OCI-LY3 (cell line): Measurements from ENCODE around the gene DOK4.

Experiments
- H2AFZ ChIP-seq: fragments of 200-600, 300-600 bp; shearing (Covaris generic); 2 replicates; pipeline ENCODE4 v1.6.0; 2014; ENCODE audit warnings: antibody characterized with exemption, low read depth, low read length
- H3K27ac ChIP-seq: fragments of 200-600, 300-600 bp; sonication (generic); 2 replicates; pipeline ENCODE4 v1.5.1; 2014; ENCODE audit warnings: mild to moderate bottlenecking, low read length, moderate library complexity, mixed read lengths
- H3K27me3 ChIP-seq: fragments of 200-600, 300-600 bp; sonication (generic); 2 replicates; pipeline ENCODE4 v1.6.1; 2014; ENCODE audit warnings: low read depth, low read length, mixed read lengths
- H3K36me3 ChIP-seq: fragments of 200-600, 300-600 bp; sonication (generic); replicated peaks from 2 replicates; pipeline ENCODE3; 2014; ENCODE audit warnings: low read depth, low read length, mixed read lengths
- H3K4me1 ChIP-seq: fragments of 300-600, 200-600 bp; sonication (generic); 2 replicates; pipeline ENCODE4 v1.6.1; 2014; ENCODE audit warnings: low read length, mixed read lengths
- H3K4me2 ChIP-seq: fragments of 200-600, 300-600 bp; sonication (generic); 2 replicates; pipeline ENCODE4 v1.6.1; 2014; ENCODE audit warnings: low read length, mixed read lengths
- H3K4me3 ChIP-seq: fragments of 300-600, 200-600 bp; sonication (generic); 2 replicates; pipeline ENCODE4 v1.5.1; 2014; ENCODE audit warnings: antibody characterized with exemption, mild to moderate bottlenecking, low read length, moderate library complexity
- H3K79me2 ChIP-seq: fragments of 300-600, 200-600 bp; shearing (Covaris generic); 2 replicates; pipeline ENCODE4 v1.6.1; 2014; ENCODE audit warnings: mild to moderate bottlenecking, low read length, mixed read lengths
- H3K9ac ChIP-seq: fragments of 300-600, 200-600 bp; shearing (Covaris generic); 2 replicates; pipeline ENCODE4 v1.6.0; 2014; ENCODE audit warnings: mild to moderate bottlenecking, low read length, moderate library complexity
- H3K9me3 ChIP-seq: fragments of 200-600, 300-600 bp; shearing (Covaris generic); 2 replicates; pipeline ENCODE4 v1.6.1; 2014; ENCODE audit warnings: low read length, mixed read lengths; ENCODE audit not compliant: insufficient read depth
- H4K20me1 ChIP-seq: fragments of 200-600, 300-600 bp; sonication (generic); 2 replicates; pipeline ENCODE4 v1.6.1; 2016; ENCODE audit warnings: low read length, mixed read lengths; ENCODE audit not compliant: insufficient read depth
- CTCF ChIP-seq: fragments of 200-600, 300-600 bp; sonication (generic); IDR thresholded peaks from 2 replicates; pipeline ENCODE4 v1.5.1; 2014; ENCODE audit warnings: antibody characterized with exemption, low read length, low read depth
- EZH2phosphoT487 ChIP-seq: fragments of 200-600 bp; shearing (Covaris generic); IDR thresholded peaks from 2 replicates; pipeline ENCODE4 v1.6.1; 2018; ENCODE audit warnings: antibody characterized with exemption, mixed run types, low read depth

The DOK4 gene

DNA sequence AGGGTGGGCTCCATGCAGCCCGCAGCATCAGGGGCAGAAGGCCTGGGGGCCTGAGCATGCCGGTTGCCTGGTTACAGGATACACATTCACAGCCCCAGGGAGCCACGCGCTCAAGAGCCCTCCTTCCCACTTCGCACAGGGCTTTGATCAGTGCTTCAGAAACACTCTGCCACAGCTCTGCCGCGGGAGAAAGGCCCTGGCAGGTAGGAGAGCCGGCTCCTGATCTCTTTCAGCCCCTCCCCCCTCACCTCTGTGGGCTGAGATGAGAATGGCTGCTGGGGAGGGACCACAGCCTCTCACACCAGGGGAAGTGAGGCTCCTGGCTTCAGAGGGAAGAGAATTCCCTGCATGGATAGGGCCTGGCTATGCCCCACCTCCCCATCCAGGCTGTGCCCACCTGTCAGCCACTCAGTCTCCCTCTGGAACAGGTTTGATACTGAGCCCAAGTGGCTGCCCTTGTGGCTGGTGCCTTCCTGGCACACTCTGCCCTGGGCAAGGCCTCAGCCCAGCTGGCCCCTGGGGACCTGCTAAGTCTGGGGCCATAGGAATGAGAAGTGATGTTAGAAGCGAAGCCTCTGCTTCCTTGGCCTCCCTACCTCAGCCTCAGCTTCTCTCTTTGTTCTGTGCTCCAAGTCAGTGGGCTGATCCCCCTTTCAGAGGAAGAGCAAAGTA is 8.6 kb downstream of the DOK4 start:
- no peak overlapping the region for H2AFZ ChIP-seq
- H4K20me1 ChIP-seq: no peaks in the 10 kb centered on the region
- H3K9ac ChIP-seq: no peak overlapping the region
- no peaks in the 10 kb centered on the region for H3K79me2 ChIP-seq
- no peak overlapping the region for H3K4me2 ChIP-seq
- H3K36me3 ChIP-seq: peaks cover 4% of the 10 kb centered on the region
- TF ChIP-seq EZH2phosphoT487: no peak
- TF ChIP-seq CTCF: no peak
- no peak overlapping the region for H3K27ac ChIP-seq
- peaks cover 37% of the 10 kb centered on the region for H3K27me3 ChIP-seq
- no peak overlapping the region for H3K4me3 ChIP-seq
- H3K9me3 ChIP-seq: no peaks in the 10 kb centered on the region
- H3K4me1 ChIP-seq: peaks cover 19% of the 10 kb centered on the region

- no peaks in the 10 kb centered on the region for H3K79me2 ChIP-seq
- peak overlapping the region; percentile 63; the same call in 1 of the 2 replicates for H3K4me2 ChIP-seq
- H3K36me3 ChIP-seq: peaks cover 11% of the 10 kb centered on the region
- H2AFZ ChIP-seq: no peak overlapping the region
- no peak overlapping the region for H3K27ac ChIP-seq
- no peak overlapping the region for H3K4me3 ChIP-seq
- no peak for TF ChIP-seq EZH2phosphoT487
- no peak for TF ChIP-seq CTCF
- H4K20me1 ChIP-seq: no peaks in the 10 kb centered on the region
- no peak overlapping the region for H3K9ac ChIP-seq
- peaks cover 37% of the 10 kb centered on the region for H3K27me3 ChIP-seq
- H3K9me3 ChIP-seq: no peaks in the 10 kb centered on the region
- peaks cover 19% of the 10 kb centered on the region for H3K4me1 ChIP-seq
These were observed 9.5 kb downstream of the DOK4 start for GRCh38 chr16:57476546-57477410.

- peak overlapping the region; percentile 63 for H3K4me2 ChIP-seq
- H3K27ac ChIP-seq: no peak overlapping the region
- no peaks in the 10 kb centered on the region for H3K79me2 ChIP-seq
- H3K36me3 ChIP-seq: peaks cover 15% of the 10 kb centered on the region
- H3K27me3 ChIP-seq: peaks cover 31% of the 10 kb centered on the region
- peaks cover 19% of the 10 kb centered on the region for H3K4me1 ChIP-seq
- TF ChIP-seq CTCF: peak; percentile 78
- no peak for TF ChIP-seq EZH2phosphoT487
- peak overlapping the region; percentile 37 for H3K4me3 ChIP-seq
- no peaks in the 10 kb centered on the region for H4K20me1 ChIP-seq
- no peak overlapping the region for H3K9ac ChIP-seq
- H3K9me3 ChIP-seq: no peaks in the 10 kb centered on the region
- H2AFZ ChIP-seq: peak overlapping the region; percentile 62; the same call in 1 of the 2 replicates
These were observed 10.5 kb downstream of the DOK4 start for GRCh38 chr16:57475711-57476339.
